ENCODE results near the gene TMEM221. TPM values are rescaled to one million over a fixed set of nuclear protein-coding genes. Genes with fewer than 3 reads are reported as not detected.

Gene TMEM221
- total and polyA plus RNA-seq, 2 donors from 2014 or later = 0.13 TPM; not detected in 1

DNA sequence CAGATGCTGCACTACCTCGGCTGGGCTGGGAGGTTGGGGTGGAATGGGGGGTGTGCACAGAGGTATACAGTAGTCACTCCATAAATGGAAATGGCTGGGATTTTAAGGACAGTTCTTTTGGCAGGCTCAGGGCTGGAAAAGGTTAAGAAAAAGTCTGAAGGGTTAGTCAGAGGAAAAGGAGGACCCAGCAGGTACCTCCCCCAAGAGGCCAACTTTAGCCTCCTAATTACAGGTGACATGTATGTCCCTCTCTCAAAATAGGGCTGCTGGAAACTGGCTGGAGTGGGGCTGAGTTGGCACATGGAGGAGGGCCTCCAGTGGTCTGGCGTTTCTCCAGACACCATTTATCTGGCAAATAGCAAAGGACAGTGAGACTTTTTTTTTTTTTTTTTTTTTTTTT lies 55.5 kb downstream of the TMEM221 start:
- DNase-seq (no peak), FAIRE-seq (no peak)
- no peak overlapping the region for H3K27ac ChIP-seq (ENCODE audit: low read depth in 2 of 2, low read length in 2 of 2)
- H3K9me3 ChIP-seq (ENCODE audit: control insufficient read depth in 2 of 3, insufficient read depth in 1 of 3, low read length in 3 of 3) = no peaks in the 10 kb centered on the region
- H3K4me3 ChIP-seq (ENCODE audit: low read length in 3 of 3) = no peak overlapping the region
- H3K36me3 ChIP-seq (ENCODE audit: control insufficient read depth in 2 of 3, insufficient read depth in 3 of 3, low read length in 3 of 3) = no peaks in the 10 kb centered on the region
- H3K9ac ChIP-seq (ENCODE audit: low read length in 3 of 3) = no peak overlapping the region
- intact Hi-C loops (cut with DNase I) = no loop called here
- H3K27me3 ChIP-seq (ENCODE audit: control insufficient read depth, insufficient read depth, low read length) = no peaks in the 10 kb centered on the region
- TF ChIP-seq, protein P1, sequence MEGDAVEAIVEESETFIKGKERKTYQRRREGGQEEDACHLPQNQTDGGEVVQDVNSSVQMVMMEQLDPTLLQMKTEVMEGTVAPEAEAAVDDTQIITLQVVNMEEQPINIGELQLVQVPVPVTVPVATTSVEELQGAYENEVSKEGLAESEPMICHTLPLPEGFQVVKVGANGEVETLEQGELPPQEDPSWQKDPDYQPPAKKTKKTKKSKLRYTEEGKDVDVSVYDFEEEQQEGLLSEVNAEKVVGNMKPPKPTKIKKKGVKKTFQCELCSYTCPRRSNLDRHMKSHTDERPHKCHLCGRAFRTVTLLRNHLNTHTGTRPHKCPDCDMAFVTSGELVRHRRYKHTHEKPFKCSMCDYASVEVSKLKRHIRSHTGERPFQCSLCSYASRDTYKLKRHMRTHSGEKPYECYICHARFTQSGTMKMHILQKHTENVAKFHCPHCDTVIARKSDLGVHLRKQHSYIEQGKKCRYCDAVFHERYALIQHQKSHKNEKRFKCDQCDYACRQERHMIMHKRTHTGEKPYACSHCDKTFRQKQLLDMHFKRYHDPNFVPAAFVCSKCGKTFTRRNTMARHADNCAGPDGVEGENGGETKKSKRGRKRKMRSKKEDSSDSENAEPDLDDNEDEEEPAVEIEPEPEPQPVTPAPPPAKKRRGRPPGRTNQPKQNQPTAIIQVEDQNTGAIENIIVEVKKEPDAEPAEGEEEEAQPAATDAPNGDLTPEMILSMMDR (IDR thresholded peaks at IDR 0.05; ENCODE audit: borderline replicate concordance, extremely low read depth, insufficient read depth) = no peak
- peaks cover 0 to 5% (median 4%) of the 10 kb centered on the region in 3 donors for H3K4me1 ChIP-seq (ENCODE audit: control insufficient read depth in 2 of 3, insufficient read depth in 2 of 3, low read depth in 1 of 3, low read length in 3 of 3)

- H3K36me3 ChIP-seq (ENCODE audit: control insufficient read depth in 2 of 3, insufficient read depth in 3 of 3, low read length in 3 of 3) = no peaks in the 10 kb centered on the region
- TF ChIP-seq, protein P1 (IDR thresholded peaks at IDR 0.05; ENCODE audit: borderline replicate concordance, extremely low read depth, insufficient read depth) = no peak
- no peak overlapping the region for H3K27ac ChIP-seq (ENCODE audit: low read depth in 2 of 2, low read length in 2 of 2)
- peak overlapping the region; percentile 47 to 68 (median 56) for H3K4me3 ChIP-seq (ENCODE audit: low read length in 3 of 3)
- H3K9ac ChIP-seq (ENCODE audit: low read length in 3 of 3) = peak overlapping the region in 2 of 3 donors; percentile 10 to 35
- DNase-seq (peak in 1 of 5 donors; percentile 70), FAIRE-seq (no peak)
- peaks cover 0 to 5% (median 4%) of the 10 kb centered on the region in 3 donors for H3K4me1 ChIP-seq (ENCODE audit: control insufficient read depth in 2 of 3, insufficient read depth in 2 of 3, low read depth in 1 of 3, low read length in 3 of 3)
- no peaks in the 10 kb centered on the region for H3K9me3 ChIP-seq (ENCODE audit: control insufficient read depth in 2 of 3, insufficient read depth in 1 of 3, low read length in 3 of 3)
- intact Hi-C loops (cut with DNase I) = no loop called here
- no peaks in the 10 kb centered on the region for H3K27me3 ChIP-seq (ENCODE audit: control insufficient read depth, insufficient read depth, low read length)
Measured at GRCh38 chr19:17391371-17392151, 56.9 kb downstream of the TMEM221 start.

DNA sequence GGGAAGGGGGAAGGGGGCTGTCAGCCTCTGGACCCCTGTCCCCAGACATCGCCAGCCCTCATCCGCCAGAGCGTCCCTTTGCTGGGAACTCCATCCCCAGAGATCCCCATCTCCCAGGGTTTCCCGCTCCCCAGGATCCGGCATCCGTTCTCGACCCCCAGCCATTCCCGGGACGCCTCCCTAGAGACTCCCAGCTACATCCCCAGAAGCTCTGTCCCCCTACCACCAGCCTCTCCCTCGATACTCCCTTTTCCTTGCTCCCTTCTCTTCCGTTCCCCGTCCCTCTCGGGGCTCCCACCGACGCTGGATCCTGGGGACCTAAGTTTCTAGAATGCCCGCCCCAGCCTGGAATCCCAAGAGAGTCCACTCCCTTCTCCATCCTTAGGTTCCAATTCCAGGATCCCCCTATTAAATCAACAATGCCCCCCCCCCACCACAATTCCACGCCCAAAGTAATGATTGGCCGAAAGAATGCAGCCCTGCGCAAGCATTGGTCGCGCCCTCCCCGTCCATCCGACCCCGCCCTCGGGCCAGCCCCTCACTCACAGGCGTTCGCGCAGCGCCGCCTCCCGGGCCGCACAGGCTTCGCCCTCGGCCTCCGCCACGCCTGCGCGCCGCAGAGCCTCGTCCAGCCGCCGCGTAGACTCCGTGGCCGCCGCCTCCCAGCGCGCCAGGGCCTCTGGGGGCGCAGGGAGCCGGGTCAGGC lies 57.6 kb downstream of the TMEM221 start:
- Histone ChIP-seq H3K9me3 (ENCODE audit: control insufficient read depth in 2 of 3, insufficient read depth in 1 of 3, low read length in 3 of 3) (no peaks in the 10 kb centered on the region), H3K36me3 (ENCODE audit: control insufficient read depth in 2 of 3, insufficient read depth in 3 of 3, low read length in 3 of 3) (no peaks in the 10 kb centered on the region), H3K27me3 (ENCODE audit: control insufficient read depth, insufficient read depth, low read length) (no peaks in the 10 kb centered on the region), H3K4me1 (ENCODE audit: control insufficient read depth in 2 of 3, insufficient read depth in 2 of 3, low read depth in 1 of 3, low read length in 3 of 3) (peaks cover 0 to 6% (median 4%) of the 10 kb centered on the region in 3 donors), H3K27ac (ENCODE audit: low read depth in 2 of 2, low read length in 2 of 2) (no peak overlapping the region), H3K4me3 (ENCODE audit: low read length in 3 of 3) (peak overlapping the region; percentile 47 to 68 (median 56)), H3K9ac (ENCODE audit: low read length in 3 of 3) (peak overlapping the region in 1 of 3 donors; percentile 12)
- intact Hi-C loops (cut with DNase I) = no loop called here
- FAIRE-seq (no peak), DNase-seq (peak; percentile 97 to 98 (median 97))
- TF ChIP-seq, protein P1 (IDR thresholded peaks at IDR 0.05; ENCODE audit: borderline replicate concordance, extremely low read depth, insufficient read depth) = peak; percentile 69
